Measurements from ENCODE around the gene ENOX2. TPM values are rescaled to one million over a fixed set of nuclear protein-coding genes. Genes with fewer than 3 reads are reported as not detected.
A peak's percentile ranks its signal among the peaks of the same experiment; 100 is the strongest.

Gene ENOX2
- total and polyA plus RNA-seq, 2 of the 13 experiments (the other 11 are each of a cell fraction or from before 2014, with no cell fraction given): 5.9 to 8.5 TPM

GRCh38 chrX:130906776-130907175 lies 3.8 kb upstream of the ENOX2 start (continued):
- TF ChIP-seq NR2F2 (IDR thresholded peaks at IDR 0.05; ENCODE audit: borderline replicate concordance, low read depth) (no peak), PAX8 (CRISPR knock-in tag; IDR thresholded peaks at IDR 0.05; ENCODE audit: borderline replicate concordance) (no peak), ZNF446 (CRISPR knock-in tag; IDR thresholded peaks at IDR 0.05) (no peak), E2F5 (CRISPR knock-in tag; conservative IDR thresholded peaks at IDR 0.05) (no peak), ZEB1 (IDR thresholded peaks at IDR 0.05; ENCODE audit: insufficient replicate concordance, low read depth) (no peak), SALL1 (CRISPR knock-in tag; IDR thresholded peaks at IDR 0.05) (no peak)

GRCh38 chrX:130902446-130902782 lies 595 bp downstream of the ENOX2 start:
- H3K27me3 ChIP-seq (ENCODE audit: control insufficient read depth in 1 of 2, insufficient read depth in 2 of 2, low read length in 2 of 2): no peaks in the 10 kb centered on the region
- ChIA-PET POLR2A (interaction anchor here (1.0 kb wide), 1 partner anchor 222 kb away, joined by 3 read pairs; no protein-coding TSS in a partner anchor), CTCF (ENCODE audit: low intra/inter-chr PET ratio, low total read pairs) (no interaction called here)
- peaks cover 18% of the 10 kb centered on the region for H3K4me1 ChIP-seq (ENCODE audit: insufficient read depth, low read length)
- ATAC-seq: no peak
- in situ Hi-C loops (cut with HindIII; ENCODE audit: extremely low pct_ligation_motif_present, low pct_unique_long_range_greater_than_20kb) (no loop called here), intact Hi-C loops (cut with micrococcal nuclease; ENCODE audit: unreplicated experiment) (no loop called here)
- BruUV-seq (replicated peaks): no TSS peak
- TF ChIP-seq ZNF841 (CRISPR knock-in tag; IDR thresholded peaks at IDR 0.05; ENCODE audit: borderline replicate concordance) (no peak), MEIS1 (CRISPR knock-in tag; IDR thresholded peaks at IDR 0.05; ENCODE audit: borderline replicate concordance) (no peak), ZNF512B (CRISPR knock-in tag; IDR thresholded peaks at IDR 0.05; ENCODE audit: borderline replicate concordance) (no peak), AFF4 (CRISPR knock-in tag; IDR thresholded peaks at IDR 0.05) (no peak), ZNF556 (CRISPR knock-in tag; IDR thresholded peaks at IDR 0.05; ENCODE audit: borderline replicate concordance) (peak; percentile 5; the same call in 1 of the 2 replicates)
- H3K9ac ChIP-seq (ENCODE audit: insufficient read depth, low read depth, low read length): peak overlapping the region; percentile 84; the same call in 1 of the 2 replicates
- H3K4me2 ChIP-seq (ENCODE audit: low read depth, low read length): peak overlapping the region; percentile 74
- H2AFZ ChIP-seq (ENCODE audit: low read length): no peak overlapping the region
- DNase-seq (ENCODE audit: low spot score): no peak
- no peak for FAIRE-seq
- H4K20me1 ChIP-seq (ENCODE audit: insufficient read depth, low read length): no peaks in the 10 kb centered on the region
- H3K27ac ChIP-seq (ENCODE audit: extremely low read length, insufficient read depth, low read length): peak overlapping the region; percentile 78
- H3K9me3 ChIP-seq (ENCODE audit: low read length): no peaks in the 10 kb centered on the region
- 4% methylated on average over 11 of the region's 11 CpGs for WGBS (ENCODE audit: low lambda C conversion rate)
- no peaks in the 10 kb centered on the region for H3K36me3 ChIP-seq (replicated peaks in 1 of 2; ENCODE audit: control insufficient read depth in 1 of 2, insufficient read depth in 2 of 2, low read length in 2 of 2)
- no peaks in the 10 kb centered on the region for H3K79me2 ChIP-seq (ENCODE audit: insufficient read depth, low read length)
- H3K4me3 ChIP-seq (replicated peaks in 1 of 3; ENCODE audit: insufficient read depth in 1 of 3, low read depth in 2 of 3, low read length in 3 of 3): peak overlapping the region; percentile 67 to 78 (median 73)

Measured in HepG2 (cell line).